GM12865 (cell line): ENCODE data around the gene HP.

Source experiments
- DNase-seq: peaks from one replicate; pipeline ENCODE4 v3.0.0; 2010; ENCODE audit warnings: low read depth
- H3K4me3 ChIP-seq: 2 replicates; pipeline ENCODE4 v1.5.1; 2011; ENCODE audit warnings: mild to moderate bottlenecking, low read depth, low read length, control low read depth
- CTCF ChIP-seq: IDR thresholded peaks from 2 replicates; pipeline ENCODE4 v1.5.1; 2011; ENCODE audit warnings: low read length, control low read depth, low read depth, inconsistent platforms; ENCODE audit not compliant: insufficient read depth; ENCODE audit errors: missing control alignments

HP gene

GRCh38 chr16:72025404-72026114 lies 28.7 kb upstream of the HP start:
- no peak for TF ChIP-seq CTCF
- DNase-seq = no peak
- H3K4me3 ChIP-seq = no peak overlapping the region

GRCh38 chr16:72027669-72028378 lies 26.5 kb upstream of the HP start:
- no peak overlapping the region for H3K4me3 ChIP-seq
- no peak for TF ChIP-seq CTCF
- DNase-seq = no peak

- H3K4me3 ChIP-seq = no peak overlapping the region
- TF ChIP-seq CTCF = no peak
- no peak for DNase-seq
Observed at GRCh38 chr16:72029567-72030271, 24.6 kb upstream of the HP start.

- no peak overlapping the region for H3K4me3 ChIP-seq
- no peak for DNase-seq
- TF ChIP-seq CTCF = no peak
Observed at GRCh38 chr16:72033437-72033836, 20.9 kb upstream of the HP start.

GRCh38 chr16:72036098-72036497 lies 18.2 kb upstream of the HP start:
- no peak overlapping the region for H3K4me3 ChIP-seq
- no peak for DNase-seq
- TF ChIP-seq CTCF = no peak

GRCh38 chr16:72042157-72042660 lies 12.1 kb upstream of the HP start:
- no peak for TF ChIP-seq CTCF
- H3K4me3 ChIP-seq = no peak overlapping the region
- DNase-seq = no peak
